IMR-90 (cell line): ENCODE measurements around the gene KIAA0825. TPM values are rescaled to one million over a fixed set of nuclear protein-coding genes. Genes with fewer than 3 reads are reported as not detected.

ENCODE experiments used
- ATAC-seq: fragments of 200-7000 bp; cut with Tn5 transposase; 2 replicates; pipeline ENCODE4 v1.9.1; 2020; ENCODE audit warnings: low read depth, mild to moderate bottlenecking, moderate library complexity
- BruUV-seq: library from RNA; stranded (reverse); fragments of 400-500 nt; replicated peaks from 2 replicates; lab custom pipeline; 2021; lab: Mats Ljungman, UMichigan
- CTCF ChIA-PET: fragments of 300-600 bp; formaldehyde crosslinking; extraction: SDS; loops from one replicate; lab custom pipeline; 2021; ENCODE audit warnings: antibody characterized with exemption; lab: Yijun Ruan, JAX
- POLR2A ChIA-PET: fragments of 300-600 bp; sonication (Branson Sonifier 250); formaldehyde crosslinking; loops from one replicate; lab custom pipeline; 2022; ENCODE audit warnings: antibody characterized with exemption; ENCODE audit not compliant: unreplicated experiment; lab: Charles Lee
- DNase-seq: peaks from one replicate; pipeline ENCODE4 v3.0.0; 2013
- H2AFZ ChIP-seq: replicated peaks from 2 replicates; pipeline ENCODE3; 2013; ENCODE audit warnings: low read length, mild to moderate bottlenecking; ENCODE audit not compliant: poor library complexity
- H2AK5ac ChIP-seq: 2 replicates; pipeline ENCODE4 v1.6.1; 2013; ENCODE audit warnings: low read depth, low read length, inconsistent platforms
- H2AK9ac ChIP-seq: replicated peaks from 2 replicates; pipeline ENCODE3; 2013; ENCODE audit warnings: mild to moderate bottlenecking, low read depth, low read length, moderate library complexity; ENCODE audit not compliant: poor library complexity
- H2BK120ac ChIP-seq: 2 replicates; pipeline ENCODE4 v1.6.1; 2013; ENCODE audit warnings: low read depth, low read length, inconsistent platforms
- H2BK15ac ChIP-seq: 3 replicates; pipeline ENCODE4 v1.6.1; 2013; ENCODE audit warnings: low read depth, low read length, inconsistent platforms
- H2BK20ac ChIP-seq: 2 replicates; pipeline ENCODE4 v1.6.1; 2013; ENCODE audit warnings: low read depth, mild to moderate bottlenecking, inconsistent platforms, low read length, moderate library complexity
- H2BK5ac ChIP-seq: 2 replicates; pipeline ENCODE4 v1.6.1; 2013; ENCODE audit warnings: mild to moderate bottlenecking, low read depth, low read length, inconsistent platforms; ENCODE audit not compliant: poor library complexity, severe bottlenecking
- H3K14ac ChIP-seq: replicated peaks from 2 replicates; pipeline ENCODE4 v1.6.1; 2013; ENCODE audit warnings: low read depth, low read length, inconsistent platforms
- H3K18ac ChIP-seq: 2 replicates; pipeline ENCODE4 v1.6.1; 2013; ENCODE audit warnings: low read depth, low read length, control low read depth
- H3K23ac ChIP-seq: 2 replicates; pipeline ENCODE4 v1.6.1; 2013; ENCODE audit warnings: low read depth, low read length, inconsistent platforms
- H3K27ac ChIP-seq: 2 replicates; pipeline ENCODE4 v1.5.1; 2013; ENCODE audit warnings: mild to moderate bottlenecking, control low read depth, low read length; ENCODE audit not compliant: insufficient read depth
- H3K27me3 ChIP-seq: 2 replicates; pipeline ENCODE4 v1.6.1; 2013; ENCODE audit warnings: low read length; ENCODE audit not compliant: control insufficient read depth, insufficient read depth
- H3K36me3 ChIP-seq: 2 replicates; pipeline ENCODE4 v1.6.1; 2013; ENCODE audit warnings: low read length, mixed read lengths; ENCODE audit not compliant: control insufficient read depth, insufficient read depth
- H3K4ac ChIP-seq: 2 replicates; pipeline ENCODE4 v1.6.1; 2013; ENCODE audit warnings: low read depth, low read length, inconsistent platforms
- H3K4me1 ChIP-seq: 2 replicates; pipeline ENCODE4 v1.6.1; 2013; ENCODE audit warnings: low read length, mixed read lengths; ENCODE audit not compliant: control insufficient read depth, insufficient read depth
- H3K4me2 ChIP-seq: 2 replicates; pipeline ENCODE4 v1.6.1; 2013; ENCODE audit warnings: low read depth, mild to moderate bottlenecking, control low read depth, low read length, moderate library complexity
- H3K4me3 ChIP-seq: 2 replicates; pipeline ENCODE4 v1.5.1; 2013; ENCODE audit warnings: low read depth, mild to moderate bottlenecking, control low read depth, low read length, moderate library complexity; ENCODE audit not compliant: insufficient read depth
- H3K56ac ChIP-seq: 2 replicates; pipeline ENCODE4 v1.6.1; 2013; ENCODE audit warnings: low read length, inconsistent platforms; ENCODE audit not compliant: insufficient read depth; ENCODE audit errors: extremely low read depth
- H3K79me1 ChIP-seq, 2 experiments: 2 replicates each; pipeline ENCODE4 v1.6.1; 2013; ENCODE audit warnings: low read length in 2 of 2, inconsistent platforms in 1 of 2, low read depth in 1 of 2
- H3K9ac ChIP-seq: 2 replicates; pipeline ENCODE4 v1.6.1; 2013; ENCODE audit warnings: low read depth, low read length, control low read depth
- H3K9me1 ChIP-seq: 2 replicates; pipeline ENCODE4 v1.6.1; 2013; ENCODE audit warnings: low read length, inconsistent platforms; ENCODE audit not compliant: insufficient read depth
- H3K9me3 ChIP-seq: 2 replicates; pipeline ENCODE4 v1.6.1; 2013; ENCODE audit warnings: low read length; ENCODE audit not compliant: control insufficient read depth, insufficient read depth
- H4K20me1 ChIP-seq: 2 replicates; pipeline ENCODE4 v1.6.1; 2013; ENCODE audit warnings: low read length, inconsistent platforms; ENCODE audit not compliant: insufficient read depth
- H4K5ac ChIP-seq: 2 replicates; pipeline ENCODE4 v1.6.1; 2013; ENCODE audit warnings: mild to moderate bottlenecking, low read depth, low read length, control low read depth
- H4K8ac ChIP-seq, 2 experiments: 2 replicates each; pipeline ENCODE4 v1.6.1; 2013; ENCODE audit warnings: low read depth in 2 of 2, low read length in 2 of 2, control low read depth in 1 of 2, inconsistent platforms in 1 of 2
- H4K91ac ChIP-seq: 2 replicates; pipeline ENCODE4 v1.6.1; 2013; ENCODE audit warnings: low read depth, low read length, inconsistent platforms; ENCODE audit not compliant: insufficient read depth
- CHD1 ChIP-seq: IDR thresholded peaks from 2 replicates; pipeline ENCODE4 v1.6.1; 2012; ENCODE audit warnings: low read depth, low read length, improper control_type of control experiment
- ELK1 ChIP-seq: fragments of 150-350 bp; IDR thresholded peaks from 2 replicates; pipeline ENCODE4 v1.6.1; 2016; ENCODE audit warnings: low read depth, mild to moderate bottlenecking, low read length, moderate library complexity, borderline replicate concordance
- MAFK ChIP-seq: IDR thresholded peaks from 2 replicates; pipeline ENCODE4 v1.6.1; 2012; ENCODE audit warnings: low read depth, low read length, improper control_type of control experiment
- MXI1 ChIP-seq: IDR thresholded peaks from 2 replicates; pipeline ENCODE4 v1.6.1; 2012; ENCODE audit warnings: low read depth, mild to moderate bottlenecking, low read length, moderate library complexity, borderline replicate concordance
- RAD21 ChIP-seq: IDR thresholded peaks from 2 replicates; pipeline ENCODE4 v1.6.1; 2012; ENCODE audit warnings: low read length, improper control_type of control experiment
- RFX5 ChIP-seq: IDR thresholded peaks from 2 replicates; pipeline ENCODE4 v1.8.0; 2012; ENCODE audit warnings: low read depth, mild to moderate bottlenecking, low read length, moderate library complexity
- SMC3 ChIP-seq: fragments of 150-350 bp; IDR thresholded peaks from 2 replicates; pipeline ENCODE4 v1.6.1; 2016; ENCODE audit warnings: low read depth, mild to moderate bottlenecking, antibody characterized with exemption, low read length, moderate library complexity
- USF2 ChIP-seq: fragments of 150-350 bp; IDR thresholded peaks from 2 replicates; pipeline ENCODE4 v1.6.1; 2017; ENCODE audit warnings: mild to moderate bottlenecking, antibody characterized with exemption, low read length, low read depth
- WGBS, 2 experiments: methylation state at CpG; one replicate each; pipeline versions ENCODE4 v1.1.5 to v1.1.7; 2013; ENCODE audit warnings: missing lambda C conversion rate in 2 of 2; ENCODE audit not compliant: insufficient read length in 1 of 2; ENCODE audit errors: extremely low coverage in 2 of 2; 5-methylcytosine and 5-hydroxymethylcytosine counted together
- dilution Hi-C: fragments of 300-500 bp; cut with HindIII; formaldehyde crosslinking; loops from one replicate; pipeline ENCODE4 v1.14.3; 2018; ENCODE audit warnings: low sequenced_read_pairs; ENCODE audit not compliant: unreplicated experiment
- in situ Hi-C: fragments of 300-500 bp; cut with MboI; formaldehyde crosslinking; loops from 3 replicates; pipeline ENCODE4 v1.14.3; 2019; ENCODE audit warnings: low sequenced_read_pairs, inconsistent platforms, mixed read lengths
- intact Hi-C: fragments of 100-400 bp; cut with micrococcal nuclease; formaldehyde crosslinking; loops from 2 replicates; pipeline ENCODE4 v1.10.0; 2022
- polyA plus RNA-seq, 3 experiments: library from polyadenylated mRNA; depleted of rRNA; stranded (reverse); fragments of >200 nt; gene quantifications; 2 replicates each; pipeline ENCODE4 v1.2.3, GENCODE V29; 2012; ENCODE audit warnings: low replicate concordance in 1 of 3
- total RNA-seq: library from RNA; depleted of rRNA; stranded (reverse); fragments of >200 nt; gene quantifications from 2 replicates; pipeline ENCODE4 v1.2.3, GENCODE V29; 2012

KIAA0825 gene
- total and polyA plus RNA-seq, 2 of the 4 experiments (the other 2 are of a cell fraction), result 0.46 to 1.8 TPM

- Histone ChIP-seq H2BK5ac (no peak overlapping the region), H4K20me1 (no peaks in the 10 kb centered on the region), H2AK5ac (no peak overlapping the region), H2AK9ac (no peak overlapping the region), H3K56ac (no peak overlapping the region), H3K27ac (no peak overlapping the region), H3K9me3 (no peaks in the 10 kb centered on the region), H3K23ac (no peak overlapping the region), H3K36me3 (no peaks in the 10 kb centered on the region), H3K27me3 (no peaks in the 10 kb centered on the region), H3K9me1 (no peaks in the 10 kb centered on the region), H2BK15ac (no peak overlapping the region), H3K4me2 (no peak overlapping the region), H2BK20ac (no peak overlapping the region), H3K4me1 (no peaks in the 10 kb centered on the region), H3K4ac (no peak overlapping the region), H4K91ac (no peak overlapping the region), H3K18ac (no peak overlapping the region), H3K14ac (no peak overlapping the region), H4K8ac (no peak overlapping the region), H2AFZ (no peak overlapping the region), H3K79me1 (no peaks in the 10 kb centered on the region), H4K5ac (no peak overlapping the region), H3K4me3 (no peak overlapping the region), H3K9ac (no peak overlapping the region), H2BK120ac (no peak overlapping the region)
- TF ChIP-seq ELK1 (no peak), MAFK (no peak), CHD1 (no peak), MXI1 (no peak), USF2 (no peak), RFX5 (no peak), RAD21 (no peak), SMC3 (no peak)
- CTCF ChIA-PET, result no interaction called here
- DNase-seq (no peak), ATAC-seq (no peak)
- BruUV-seq, result no TSS peak
- in situ Hi-C loops, result no loop called here
- POLR2A ChIA-PET, result no interaction called here
- whole genome bisulfite sequencing, 2 experiments, result no CpG with 5 or more reads among the region's 2 CpGs
- dilution Hi-C loops, result no loop called here
- intact Hi-C loops, result no loop called here
These were observed 478.1 kb downstream of the KIAA0825 start for GRCh38 chr5:94140300-94140699.
